ENCODE measurements around the gene GLIS1.

The GLIS1 gene

GRCh38 chr1:53718443-53718842 lies 20.5 kb downstream of the GLIS1 start:
- DNase-seq (ENCODE audit: low read depth in 2 of 2) = no peak

GRCh38 chr1:53717025-53717804 lies 21.7 kb downstream of the GLIS1 start:
- no peak for DNase-seq (ENCODE audit: low read depth in 2 of 2)

DNA sequence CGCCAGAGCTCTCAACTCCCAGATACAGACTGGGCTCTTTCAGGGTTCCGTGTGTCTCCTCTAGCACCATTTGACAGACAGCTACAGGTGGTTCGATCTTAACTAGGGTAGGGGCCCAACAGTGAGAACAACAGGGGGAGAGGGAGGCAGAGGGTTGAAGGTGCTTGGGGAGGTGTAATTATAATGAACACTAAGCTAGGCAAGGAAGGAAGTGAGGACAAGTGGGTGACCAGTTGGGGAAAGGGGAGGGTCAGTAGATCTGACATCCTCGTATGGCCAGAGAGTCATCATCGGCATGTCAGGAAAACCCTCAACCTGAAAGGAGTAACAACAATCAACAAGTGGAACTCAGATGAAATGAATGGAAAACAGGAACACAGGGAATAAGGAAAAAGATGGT lies 22.8 kb downstream of the GLIS1 start:
- no peak for DNase-seq (ENCODE audit: low read depth in 2 of 2)

DNA sequence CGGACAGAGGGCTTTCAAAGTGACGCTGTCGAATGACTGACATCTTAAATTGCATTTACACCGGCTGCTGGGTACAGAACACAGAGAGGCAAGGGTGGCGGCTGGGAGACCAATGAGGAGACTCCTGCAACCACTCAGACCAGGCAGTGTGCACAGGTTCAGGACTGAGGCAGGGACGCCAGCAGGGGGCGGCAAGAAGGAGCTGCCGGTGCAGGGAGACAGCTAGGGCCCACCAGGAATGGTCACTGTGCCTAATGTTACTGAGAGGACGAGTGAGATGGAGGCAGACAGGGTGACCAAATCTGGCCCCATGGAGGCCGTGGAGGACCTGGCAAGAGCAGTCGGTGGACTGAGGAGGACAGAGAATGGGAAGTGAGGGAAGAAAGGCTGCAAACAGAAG lies 23.5 kb downstream of the GLIS1 start:
- DNase-seq (ENCODE audit: low read depth in 2 of 2) = no peak

DNA sequence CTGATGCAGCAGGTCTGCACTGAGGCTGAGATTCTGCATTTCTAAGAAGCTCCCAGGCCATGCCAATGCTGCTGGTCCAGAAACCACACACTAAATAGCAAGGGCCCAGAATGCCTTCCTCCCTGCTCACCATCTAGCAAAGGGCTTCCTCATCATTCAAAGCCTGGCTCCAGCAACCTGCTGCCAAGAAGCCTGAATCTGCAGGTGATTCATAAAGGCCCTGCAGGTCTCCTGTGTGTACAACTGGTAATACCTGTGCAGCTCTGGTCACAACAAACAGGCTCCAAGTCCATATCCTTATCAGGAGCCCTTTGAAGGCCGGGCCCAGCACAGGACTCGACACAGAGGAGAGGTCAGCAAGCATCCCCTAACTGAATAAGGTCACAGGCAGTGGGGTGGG lies 26.7 kb downstream of the GLIS1 start:
- DNase-seq (ENCODE audit: low read depth in 2 of 2) = no peak

GRCh38 chr1:53710584-53710983 lies 28.4 kb downstream of the GLIS1 start:
- DNase-seq (ENCODE audit: low read depth in 2 of 2) = no peak

GRCh38 chr1:53708687-53709086 lies 30.3 kb downstream of the GLIS1 start:
- no peak for DNase-seq (ENCODE audit: low read depth in 2 of 2)

GRCh38 chr1:53706356-53706755 lies 32.6 kb downstream of the GLIS1 start:
- DNase-seq (ENCODE audit: low read depth in 2 of 2) = no peak

DNA sequence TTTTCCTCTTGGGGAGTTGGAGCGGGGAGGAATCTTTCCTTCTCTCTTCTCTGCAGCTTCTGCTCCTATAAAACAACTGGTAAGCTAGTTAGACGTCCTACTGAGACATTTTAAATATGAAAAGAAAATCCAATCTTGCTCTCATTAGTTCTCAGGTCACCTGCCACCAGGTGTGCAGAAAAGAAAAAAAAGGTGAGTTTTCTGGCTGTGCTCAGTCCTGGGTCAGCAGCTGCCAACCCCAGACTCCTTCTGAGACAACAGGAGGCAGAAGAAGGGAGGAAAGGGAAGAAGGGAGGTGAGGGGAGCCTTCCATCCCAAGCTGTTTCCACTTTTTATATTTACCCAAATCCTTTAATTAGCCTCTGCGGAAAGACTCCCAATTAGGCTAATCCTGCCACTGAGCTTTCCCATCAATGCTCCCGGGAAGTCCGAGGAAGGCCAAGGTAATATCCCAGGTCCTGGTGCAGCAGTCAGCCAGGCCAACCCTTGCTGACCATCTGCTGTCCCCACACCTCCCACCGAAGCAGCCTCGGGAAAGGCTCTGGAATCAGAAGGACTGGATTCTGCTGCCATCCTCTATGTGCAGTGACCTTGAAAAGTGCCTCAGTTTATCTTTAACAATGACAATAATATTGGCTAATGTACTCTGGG lies 33.4 kb downstream of the GLIS1 start:
- DNase-seq (ENCODE audit: low read depth in 2 of 2) = no peak

DNA sequence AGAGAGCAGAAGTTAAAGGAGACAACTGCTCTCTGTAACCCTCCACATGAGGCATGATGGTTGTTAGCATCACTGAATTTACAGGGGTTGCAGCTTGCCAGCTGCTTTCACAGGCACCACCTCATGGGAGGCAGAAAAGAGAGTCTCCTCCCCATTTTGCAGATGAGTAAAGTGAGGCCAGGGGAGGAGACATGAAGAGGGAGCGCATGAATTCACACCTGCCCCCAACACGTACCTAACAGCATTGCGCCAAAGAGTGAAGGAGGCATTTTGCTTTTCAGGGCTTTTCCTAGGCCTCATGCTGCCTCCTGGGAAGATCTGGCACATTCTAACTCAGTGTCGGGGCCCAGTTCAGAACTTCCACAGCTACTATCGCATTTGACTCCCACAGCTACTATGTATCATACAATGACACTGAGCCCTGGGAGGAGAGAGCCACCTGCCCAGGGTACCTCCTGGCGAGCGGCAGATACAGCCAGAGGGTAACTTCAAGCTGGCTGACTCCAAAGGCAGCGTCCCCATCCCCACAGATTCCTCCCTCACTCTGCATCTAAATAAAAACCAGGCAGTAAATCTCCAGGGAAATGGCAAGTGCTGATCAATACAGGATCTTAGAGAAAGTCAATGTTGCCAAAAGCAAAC lies 34.0 kb downstream of the GLIS1 start:
- DNase-seq (ENCODE audit: low read depth in 2 of 2) = no peak

DNA sequence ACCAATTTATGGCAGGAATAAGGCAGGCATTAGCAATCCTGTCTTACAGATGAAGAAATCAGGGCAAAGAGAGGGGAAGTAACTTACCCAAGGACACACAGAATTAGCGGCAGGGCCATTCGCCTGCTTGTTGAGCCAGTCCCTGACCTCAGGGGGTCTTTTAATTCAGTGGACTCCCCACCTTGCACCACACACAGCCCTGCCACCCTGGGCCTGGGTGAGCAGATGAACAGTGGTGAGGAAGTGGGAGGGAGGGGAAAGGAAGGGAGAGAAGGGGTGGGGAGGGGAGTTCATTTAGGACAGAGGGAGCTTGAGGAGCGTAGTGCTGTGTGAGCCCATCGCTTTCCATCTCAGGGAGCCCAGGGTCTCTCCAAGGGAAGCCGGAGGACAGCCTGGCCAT lies 34.7 kb downstream of the GLIS1 start:
- no peak for DNase-seq (ENCODE audit: low read depth in 2 of 2)

DNA sequence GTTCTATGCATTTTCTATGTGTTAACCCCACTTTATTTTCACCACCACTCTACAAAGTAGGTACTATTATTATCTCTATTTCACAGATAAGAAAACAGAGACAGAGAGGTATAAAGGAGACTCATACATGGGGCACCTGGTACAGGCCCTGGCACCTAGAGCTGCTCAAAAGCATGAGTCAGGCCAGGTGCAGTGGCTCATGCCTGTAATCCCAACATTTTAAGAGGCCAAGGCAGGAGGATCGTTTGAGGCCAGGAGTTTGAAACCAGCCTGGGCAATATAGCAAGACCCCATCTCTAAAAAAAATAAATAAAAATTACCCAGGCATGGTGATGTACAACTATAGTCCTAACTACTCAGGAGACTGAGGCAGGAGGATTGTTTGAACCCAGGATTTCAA lies 35.8 kb downstream of the GLIS1 start:
- no peak for DNase-seq (ENCODE audit: low read depth in 2 of 2)

- no peak for DNase-seq (ENCODE audit: low read depth in 2 of 2)
Measured at GRCh38 chr1:53702341-53702740, 36.6 kb downstream of the GLIS1 start.

- DNase-seq (ENCODE audit: low read depth in 2 of 2) = no peak
Measured at GRCh38 chr1:53700776-53701175, 38.2 kb downstream of the GLIS1 start.

- no peak for DNase-seq (ENCODE audit: low read depth in 2 of 2)
Measured at GRCh38 chr1:53699981-53700380, 39.0 kb downstream of the GLIS1 start.

GRCh38 chr1:53698384-53698980 lies 40.5 kb downstream of the GLIS1 start:
- no peak for DNase-seq (ENCODE audit: low read depth in 2 of 2)

GRCh38 chr1:53697721-53698383 lies 41.1 kb downstream of the GLIS1 start:
- no peak for DNase-seq (ENCODE audit: low read depth in 2 of 2)

DNA sequence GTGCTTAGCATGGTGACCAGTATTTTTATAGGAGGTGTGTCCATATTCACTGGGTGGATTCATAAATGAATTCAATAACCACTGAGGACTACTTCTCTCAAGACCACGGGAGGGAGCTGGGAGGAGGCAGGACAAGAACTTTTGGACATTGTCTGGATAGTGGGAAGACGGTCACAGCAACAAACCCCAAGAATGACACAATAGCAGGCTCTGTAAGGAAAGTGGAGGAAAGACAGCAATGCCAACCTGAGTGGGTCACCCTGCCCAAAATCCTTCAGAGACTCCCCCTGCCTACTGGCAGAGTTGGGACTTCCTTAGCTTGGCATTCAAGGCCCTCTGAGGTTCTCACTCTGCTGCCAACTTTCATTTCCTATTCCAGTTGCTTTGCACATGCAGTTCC lies 42.0 kb downstream of the GLIS1 start:
- no peak for DNase-seq (ENCODE audit: low read depth in 2 of 2)

DNA sequence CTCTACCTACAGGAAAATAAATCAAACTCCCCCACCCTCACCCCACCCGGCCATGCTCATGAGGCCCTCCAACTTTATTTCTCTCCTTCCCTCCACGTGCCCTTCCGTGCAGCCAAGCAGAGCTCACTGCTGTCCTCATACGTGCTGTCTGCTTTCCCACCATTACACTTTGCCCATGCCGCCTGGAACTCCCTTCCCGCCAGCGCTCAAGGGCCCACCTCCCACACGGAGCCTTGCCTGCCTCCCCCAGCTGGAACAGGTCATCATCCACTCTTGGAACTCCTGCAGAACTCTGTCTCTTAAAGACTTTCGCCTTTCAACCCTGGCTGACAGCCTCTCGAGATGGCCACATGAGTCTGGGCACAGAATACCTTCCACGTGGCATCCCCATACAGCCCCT lies 42.4 kb downstream of the GLIS1 start:
- no peak for DNase-seq (ENCODE audit: low read depth in 2 of 2)

DNA sequence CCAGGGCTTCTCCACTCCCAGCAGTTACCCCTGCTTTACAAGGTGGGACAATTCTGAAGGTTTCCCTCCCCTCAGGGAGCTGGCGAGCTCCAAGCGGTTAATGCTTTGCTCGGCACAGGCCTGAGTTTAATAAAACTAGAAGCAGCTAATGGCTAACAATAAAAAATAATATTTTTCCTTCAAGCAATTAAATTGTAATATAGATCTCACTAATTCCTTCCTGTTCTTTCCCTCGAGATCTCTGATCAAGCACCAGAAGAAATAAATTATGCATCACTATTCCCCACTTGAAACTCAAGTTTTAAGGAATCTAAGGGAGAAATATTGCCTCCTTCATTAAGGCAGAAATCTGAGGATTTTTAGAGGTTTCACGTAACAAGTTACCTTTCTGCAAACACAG lies 42.9 kb downstream of the GLIS1 start:
- DNase-seq (ENCODE audit: low read depth in 2 of 2) = no peak

- DNase-seq (ENCODE audit: low read depth in 2 of 2) = no peak
Measured at GRCh38 chr1:53695116-53695515, 43.8 kb downstream of the GLIS1 start.

DNA sequence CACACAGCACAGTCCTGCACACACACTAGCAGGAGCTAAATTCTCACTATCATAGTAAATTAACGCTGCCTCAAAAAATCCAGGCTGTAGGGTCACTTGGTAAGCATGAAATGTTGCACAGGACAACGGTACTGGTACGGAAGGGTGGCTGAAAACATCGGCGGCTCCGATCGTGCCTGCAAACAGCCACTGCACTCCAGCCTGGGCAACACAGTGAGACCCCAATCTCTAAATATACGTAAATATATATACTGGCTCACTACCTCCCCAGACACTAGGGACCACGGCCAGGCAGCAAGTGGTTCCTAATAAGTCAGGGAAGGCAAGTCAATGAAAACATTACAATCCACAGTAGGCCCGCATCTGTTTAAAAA lies 44.3 kb downstream of the GLIS1 start:
- no peak for DNase-seq (ENCODE audit: low read depth in 2 of 2)

All from activated CD8-positive, alpha-beta memory T cell treated with anti-CD3 and anti-CD28 coated beads for 4 hours (primary cell).